ENCODE measurements around the gene BPIFB4.

Gene BPIFB4

GRCh38 chr20:33046412-33046811 lies 33.0 kb upstream of the BPIFB4 start:
- in situ Hi-C loops (cut with MboI; ENCODE audit: low pct_unique_long_range_greater_than_20kb, low sequenced_read_pairs, unreplicated experiment) = no loop called here
- TF ChIP-seq, protein P1, sequence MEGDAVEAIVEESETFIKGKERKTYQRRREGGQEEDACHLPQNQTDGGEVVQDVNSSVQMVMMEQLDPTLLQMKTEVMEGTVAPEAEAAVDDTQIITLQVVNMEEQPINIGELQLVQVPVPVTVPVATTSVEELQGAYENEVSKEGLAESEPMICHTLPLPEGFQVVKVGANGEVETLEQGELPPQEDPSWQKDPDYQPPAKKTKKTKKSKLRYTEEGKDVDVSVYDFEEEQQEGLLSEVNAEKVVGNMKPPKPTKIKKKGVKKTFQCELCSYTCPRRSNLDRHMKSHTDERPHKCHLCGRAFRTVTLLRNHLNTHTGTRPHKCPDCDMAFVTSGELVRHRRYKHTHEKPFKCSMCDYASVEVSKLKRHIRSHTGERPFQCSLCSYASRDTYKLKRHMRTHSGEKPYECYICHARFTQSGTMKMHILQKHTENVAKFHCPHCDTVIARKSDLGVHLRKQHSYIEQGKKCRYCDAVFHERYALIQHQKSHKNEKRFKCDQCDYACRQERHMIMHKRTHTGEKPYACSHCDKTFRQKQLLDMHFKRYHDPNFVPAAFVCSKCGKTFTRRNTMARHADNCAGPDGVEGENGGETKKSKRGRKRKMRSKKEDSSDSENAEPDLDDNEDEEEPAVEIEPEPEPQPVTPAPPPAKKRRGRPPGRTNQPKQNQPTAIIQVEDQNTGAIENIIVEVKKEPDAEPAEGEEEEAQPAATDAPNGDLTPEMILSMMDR (IDR thresholded peaks at IDR 0.05; ENCODE audit: extremely low read depth, insufficient read depth, missing control alignments) = no peak
- no peak for DNase-seq (ENCODE audit: low spot score)

DNA sequence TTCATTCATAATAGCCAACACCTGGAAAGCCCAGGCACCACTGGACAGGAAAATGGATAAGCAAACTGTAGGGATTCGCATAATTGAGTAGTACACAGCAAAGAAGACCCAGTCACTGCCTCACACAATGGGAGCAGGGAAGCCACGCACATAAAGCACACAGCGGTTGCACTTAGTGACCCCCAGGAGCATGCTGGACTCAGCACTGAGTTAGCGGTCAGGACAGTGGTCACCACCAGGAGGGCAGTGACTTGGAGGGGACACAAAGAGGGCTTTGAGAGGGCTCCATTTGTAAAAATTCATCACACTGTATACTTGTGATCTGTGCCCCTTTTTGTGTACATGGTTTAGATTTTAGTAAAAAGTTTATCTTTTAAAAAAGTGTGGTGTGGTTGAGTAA lies 28.1 kb upstream of the BPIFB4 start:
- TF ChIP-seq, protein P1 (IDR thresholded peaks at IDR 0.05; ENCODE audit: extremely low read depth, insufficient read depth, missing control alignments) = no peak
- in situ Hi-C loops (cut with MboI; ENCODE audit: low pct_unique_long_range_greater_than_20kb, low sequenced_read_pairs, unreplicated experiment) = no loop called here
- DNase-seq (ENCODE audit: low spot score) = no peak

DNA sequence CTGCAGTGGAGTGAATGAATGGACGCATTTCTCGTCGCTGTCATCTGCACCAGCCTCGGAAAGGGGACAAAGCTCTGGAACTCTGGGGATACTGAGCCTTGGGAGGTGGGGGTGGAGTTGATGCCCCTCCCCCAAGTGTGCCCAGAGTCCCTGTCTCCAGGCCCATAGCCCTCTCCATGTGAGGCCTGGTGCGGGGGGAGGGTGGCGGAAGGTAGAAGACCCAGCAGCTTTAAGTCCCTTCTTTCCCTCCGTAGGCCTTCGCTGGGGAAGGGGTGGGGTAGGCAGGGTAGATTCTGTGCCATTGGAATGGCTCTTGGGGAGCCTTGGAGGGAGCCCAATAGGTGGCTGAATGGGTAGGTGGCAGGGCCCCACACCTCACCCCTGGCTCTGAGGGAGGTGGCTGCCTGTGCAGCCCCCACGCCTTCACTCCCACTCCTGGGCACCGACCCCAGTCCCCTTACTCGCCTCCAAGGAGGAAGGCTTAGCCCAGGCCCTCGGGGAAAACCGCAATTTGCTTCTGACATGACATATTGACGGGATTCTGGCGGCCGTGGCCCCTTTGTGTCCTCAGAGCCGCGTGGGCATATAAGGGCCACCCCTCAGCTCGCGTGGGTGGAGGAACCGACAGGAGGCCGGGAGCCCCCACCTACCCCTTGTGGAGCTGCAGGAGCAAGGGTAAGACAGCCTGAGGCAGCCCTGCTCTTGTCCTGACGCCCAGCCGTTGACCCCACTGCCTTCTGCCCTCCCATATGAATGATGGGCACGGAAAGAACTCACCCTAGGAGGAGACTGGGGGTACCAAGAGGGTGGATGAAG lies 25.9 kb upstream of the BPIFB4 start, which contains the start of gene BPIFB3:
Gene BPIFB3 (plus strand): TSS at position 613 of the 816 bp plus-strand sequence. CDS start 1,533 bp downstream, outside the sequence.
- no peak for DNase-seq (ENCODE audit: low spot score)
- TF ChIP-seq, protein P1 (IDR thresholded peaks at IDR 0.05; ENCODE audit: extremely low read depth, insufficient read depth, missing control alignments) = no peak
- in situ Hi-C loops (cut with MboI; ENCODE audit: low pct_unique_long_range_greater_than_20kb, low sequenced_read_pairs, unreplicated experiment) = no loop called here

DNA sequence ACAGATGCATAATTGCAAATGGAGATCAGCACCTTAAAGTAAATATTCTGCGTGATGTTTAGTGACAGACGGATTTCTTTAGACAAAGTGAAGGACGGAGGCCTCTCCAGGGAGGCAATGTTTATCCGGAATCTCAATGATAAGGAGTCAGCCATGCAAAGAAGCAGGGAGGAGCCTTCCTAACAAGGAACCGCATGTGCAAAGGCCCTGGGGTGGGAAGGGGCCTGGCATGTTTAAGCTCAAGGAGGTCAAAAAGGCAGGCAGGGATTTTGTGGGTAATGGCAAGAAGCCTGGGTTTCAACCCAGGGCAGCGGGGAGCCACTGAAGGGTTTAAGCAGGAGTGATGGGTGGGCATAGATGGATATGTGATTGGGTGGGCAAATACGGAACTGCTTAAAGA lies 25.1 kb upstream of the BPIFB4 start:
- no peak for DNase-seq (ENCODE audit: low spot score)
- in situ Hi-C loops (cut with MboI; ENCODE audit: low pct_unique_long_range_greater_than_20kb, low sequenced_read_pairs, unreplicated experiment) = no loop called here

GRCh38 chr20:33054791-33055190 lies 24.7 kb upstream of the BPIFB4 start:
- TF ChIP-seq, protein P1 (IDR thresholded peaks at IDR 0.05; ENCODE audit: extremely low read depth, insufficient read depth, missing control alignments) = no peak
- DNase-seq (ENCODE audit: low spot score) = no peak
- in situ Hi-C loops (cut with MboI; ENCODE audit: low pct_unique_long_range_greater_than_20kb, low sequenced_read_pairs, unreplicated experiment) = no loop called here

More for the DNA sequence above, 25.1 kb upstream of the BPIFB4 start:
- TF ChIP-seq, protein P1 (IDR thresholded peaks at IDR 0.05; ENCODE audit: extremely low read depth, insufficient read depth, missing control alignments) = no peak

GRCh38 chr20:33059136-33059535 lies 20.3 kb upstream of the BPIFB4 start:
- in situ Hi-C loops (cut with MboI; ENCODE audit: low pct_unique_long_range_greater_than_20kb, low sequenced_read_pairs, unreplicated experiment) = no loop called here
- TF ChIP-seq, protein P1 (IDR thresholded peaks at IDR 0.05; ENCODE audit: extremely low read depth, insufficient read depth, missing control alignments) = no peak
- DNase-seq (ENCODE audit: low spot score) = no peak
